H9 (cell line): ENCODE data around the gene CYB5R3. TPM values are rescaled to one million over a fixed set of nuclear protein-coding genes. Genes with fewer than 3 reads are reported as not detected.
A peak's percentile ranks its signal among the peaks of the same experiment; 100 is the strongest.

Source experiments
- DNase-seq: peaks from one replicate; pipeline ENCODE4 v3.0.0-alpha.2; 2017
- H2AFZ ChIP-seq: one replicate; pipeline ENCODE4 v1.6.1; 2013; ENCODE audit warnings: mild to moderate bottlenecking, low read length, control low read depth, moderate library complexity
- H2AK5ac ChIP-seq: 2 replicates; pipeline ENCODE4 v1.6.1; 2013; ENCODE audit warnings: low read length, control low read depth, mixed read lengths; ENCODE audit not compliant: insufficient read length
- H2BK120ac ChIP-seq: one replicate; pipeline ENCODE4 v1.6.1; 2013; ENCODE audit warnings: low read depth, mild to moderate bottlenecking, low read length, control low read depth, inconsistent platforms; ENCODE audit not compliant: poor library complexity, severe bottlenecking
- H2BK12ac ChIP-seq: 2 replicates; pipeline ENCODE4 v1.6.1; 2013; ENCODE audit warnings: low read length, control low read depth, mixed read lengths, low read depth; ENCODE audit not compliant: insufficient read length
- H2BK15ac ChIP-seq: 2 replicates; pipeline ENCODE4 v1.6.1; 2013; ENCODE audit warnings: low read depth, low read length, control low read depth
- H2BK20ac ChIP-seq: one replicate; pipeline ENCODE4 v1.6.1; 2013; ENCODE audit warnings: low read depth, mild to moderate bottlenecking, low read length, control low read depth, inconsistent platforms; ENCODE audit not compliant: poor library complexity, severe bottlenecking
- H2BK5ac ChIP-seq: 2 replicates; pipeline ENCODE4 v1.6.1; 2013; ENCODE audit warnings: low read length, control low read depth, mixed read lengths; ENCODE audit not compliant: insufficient read length
- H3K14ac ChIP-seq: 2 replicates; pipeline ENCODE4 v1.6.1; 2013; ENCODE audit warnings: low read length, control low read depth; ENCODE audit not compliant: insufficient read depth
- H3K18ac ChIP-seq: 2 replicates; pipeline ENCODE4 v1.6.1; 2013; ENCODE audit warnings: low read depth, mild to moderate bottlenecking, mixed read lengths, low read length, control low read depth; ENCODE audit not compliant: insufficient read length
- H3K23ac ChIP-seq: 2 replicates; pipeline ENCODE4 v1.6.1; 2013; ENCODE audit warnings: low read length, control low read depth, mixed read lengths, low read depth; ENCODE audit not compliant: insufficient read length
- H3K23me2 ChIP-seq: 2 replicates; pipeline ENCODE4 v1.6.1; 2013; ENCODE audit warnings: low read depth, mild to moderate bottlenecking, mixed read lengths, low read length, control low read depth; ENCODE audit not compliant: insufficient read length, poor library complexity, severe bottlenecking
- H3K27ac ChIP-seq: 2 replicates; pipeline ENCODE4 v1.5.1; 2013; ENCODE audit warnings: low read length, control low read depth, mixed read lengths, low read depth; ENCODE audit not compliant: insufficient read length
- H3K27me3 ChIP-seq: 2 replicates; pipeline ENCODE4 v1.6.1; 2013; ENCODE audit warnings: low read length, control low read depth, inconsistent platforms; ENCODE audit not compliant: insufficient read depth
- H3K4ac ChIP-seq: 2 replicates; pipeline ENCODE4 v1.6.1; 2013; ENCODE audit warnings: low read depth, mild to moderate bottlenecking, control low read depth, inconsistent platforms, low read length, moderate library complexity
- H3K4me1 ChIP-seq: 2 replicates; pipeline ENCODE4 v1.6.1; 2013; ENCODE audit warnings: low read length, control low read depth, inconsistent platforms; ENCODE audit not compliant: insufficient read depth
- H3K4me2 ChIP-seq: 2 replicates; pipeline ENCODE4 v1.6.1; 2013; ENCODE audit warnings: low read length, control low read depth, mixed read lengths; ENCODE audit not compliant: insufficient read length, insufficient read depth
- H3K56ac ChIP-seq: 2 replicates; pipeline ENCODE4 v1.6.1; 2013; ENCODE audit warnings: low read depth, mild to moderate bottlenecking, mixed read lengths, low read length, control low read depth; ENCODE audit not compliant: insufficient read length
- H3K79me1 ChIP-seq: 2 replicates; pipeline ENCODE4 v1.6.1; 2013; ENCODE audit warnings: low read depth, mild to moderate bottlenecking, moderate library complexity, low read length, control low read depth, inconsistent platforms; ENCODE audit not compliant: insufficient read depth, poor library complexity, severe bottlenecking
- H3K79me2 ChIP-seq: 2 replicates; pipeline ENCODE4 v1.6.1; 2013; ENCODE audit warnings: low read length, control low read depth, inconsistent platforms; ENCODE audit not compliant: insufficient read depth
- H3K9ac ChIP-seq: 2 replicates; pipeline ENCODE4 v1.6.1; 2013; ENCODE audit warnings: low read length, control low read depth, mixed read lengths; ENCODE audit not compliant: insufficient read length; ENCODE audit errors: extremely low read depth
- H3K9me3 ChIP-seq: one replicate; pipeline ENCODE4 v1.6.1; 2013; ENCODE audit warnings: low read depth, low read length, inconsistent platforms; ENCODE audit not compliant: control insufficient read depth
- H3T11ph ChIP-seq: one replicate; pipeline ENCODE4 v1.6.1; 2013; ENCODE audit warnings: mild to moderate bottlenecking, low read length, control low read depth, inconsistent platforms
- H4K20me1 ChIP-seq: one replicate; pipeline ENCODE4 v1.6.1; 2013; ENCODE audit not compliant: control insufficient read depth, insufficient read length, insufficient read depth
- H4K5ac ChIP-seq: 2 replicates; pipeline ENCODE4 v1.6.1; 2013; ENCODE audit warnings: low read depth, mild to moderate bottlenecking, mixed read lengths, low read length, control low read depth; ENCODE audit not compliant: insufficient read length
- H4K8ac ChIP-seq: replicated peaks from 2 replicates; pipeline ENCODE4 v1.6.1; 2013; ENCODE audit warnings: low read length, control low read depth, mixed read lengths, low read depth; ENCODE audit not compliant: insufficient read length
- H4K91ac ChIP-seq: 2 replicates; pipeline ENCODE4 v1.6.1; 2013; ENCODE audit warnings: low read depth, mild to moderate bottlenecking, moderate library complexity, mixed read lengths, low read length, control low read depth; ENCODE audit not compliant: insufficient read length
- H3K27ac Mint-ChIP-seq, 3 experiments: 2 replicates in 2 of 3; 3 replicates in 1 of 3; pipeline ENCODE4 v1.8.0; 2020 to 2021; ENCODE audit warnings: mixed read lengths in 3 of 3, mild to moderate bottlenecking in 1 of 3, moderate library complexity in 1 of 3
- H3K27me3 Mint-ChIP-seq: 2 replicates; pipeline ENCODE4 v1.8.0; 2021; ENCODE audit warnings: low read depth, mild to moderate bottlenecking, moderate library complexity, mixed read lengths
- H3K36me3 Mint-ChIP-seq, 3 experiments: 2 replicates in 2 of 3; 3 replicates in 1 of 3; pipeline ENCODE4 v1.8.0; 2020 to 2021; ENCODE audit warnings: low read depth in 3 of 3, mixed read lengths in 3 of 3; ENCODE audit not compliant: insufficient read depth in 1 of 3
- H3K4me1 Mint-ChIP-seq, 2 experiments: 2 replicates each; pipeline ENCODE4 v1.8.0; 2020; ENCODE audit warnings: mixed read lengths in 2 of 2
- H3K4me3 Mint-ChIP-seq, 2 experiments: 2 replicates in 1 of 2; 3 replicates in 1 of 2; pipeline ENCODE4 v1.8.0; 2020 to 2021; ENCODE audit warnings: mild to moderate bottlenecking in 2 of 2, mixed read lengths in 2 of 2, moderate library complexity in 1 of 2
- H3K9me3 Mint-ChIP-seq, 2 experiments: 2 replicates in 1 of 2; 3 replicates in 1 of 2; pipeline ENCODE4 v1.8.0; 2020; ENCODE audit warnings: mild to moderate bottlenecking in 2 of 2, mixed read lengths in 2 of 2, moderate library complexity in 1 of 2
- CTCF ChIP-seq: fragments of 200-600 bp; sonication (generic); conservative IDR thresholded peaks from 3 replicates; pipeline ENCODE4 v1.8.0; 2021; ENCODE audit warnings: antibody characterized with exemption, mild to moderate bottlenecking
- WGBS: extraction: QIAGEN DNeasy Blood & Tissue Kit; methylation state at CpG from one replicate; pipeline ENCODE4 v1.1.7; 2013; ENCODE audit warnings: missing lambda C conversion rate, low lambda C conversion rate, mixed read lengths; ENCODE audit not compliant: insufficient read length; ENCODE audit errors: extremely low coverage; 5-methylcytosine and 5-hydroxymethylcytosine counted together
- total RNA-seq: library from RNA; stranded (reverse); gene quantifications from 2 replicates; pipeline ENCODE4 v1.2.1, GENCODE V29; 2021

Gene CYB5R3
- total RNA-seq, 1 experiment from 2014 or later, result 97.4 TPM

GRCh38 chr22:42614312-42615091 is 34.7 kb downstream of the CYB5R3 start, which contains the start of gene POLDIP3:
Gene POLDIP3 (minus strand): TSS chr22:42614883. CDS start chr22:42614857, 26 bp downstream.
- Histone ChIP-seq H4K8ac (no peak within 1 kb of the TSS), H2BK15ac (no peak within 1 kb of the TSS), H2BK5ac (peak within 1 kb of the TSS; percentile 88), H3K4me1 (peaks cover 3% of the 10 kb centered on the region; the same call in 1 of the 2 replicates), H3K27me3 (no peaks in the 10 kb centered on the region), H3K23me2 (peaks cover 5% of the 10 kb centered on the region), H4K20me1 (no peaks in the 10 kb centered on the region), H2AFZ (no peak within 1 kb of the TSS), H2BK20ac (no peak within 1 kb of the TSS), H3K9me3 (no peaks in the 10 kb centered on the region), H2BK12ac (no peak within 1 kb of the TSS), H3K79me2 (peaks cover 33% of the 10 kb centered on the region), H4K91ac (no peak within 1 kb of the TSS), H3T11ph (peak within 1 kb of the TSS; percentile 41), H3K56ac (no peak within 1 kb of the TSS), H4K5ac (peak within 1 kb of the TSS; percentile 31), H3K27ac (peak within 1 kb of the TSS; percentile 75), H2BK120ac (no peak within 1 kb of the TSS), H3K14ac (peak within 1 kb of the TSS; percentile 99), H3K4me2 (peak within 1 kb of the TSS; percentile 80), H3K79me1 (peaks cover 13% of the 10 kb centered on the region), H3K4ac (no peak within 1 kb of the TSS; the same call in 1 of the 2 replicates), H3K18ac (peak within 1 kb of the TSS; percentile 98), H3K23ac (no peak within 1 kb of the TSS), H3K9ac (peak within 1 kb of the TSS; percentile 95), H2AK5ac (no peak within 1 kb of the TSS)
- H3K36me3 Mint-ChIP-seq, result peaks cover 16 to 40% (median 35%) of the 10 kb centered on the region in 3 experiments; a peak in 6 of 7 replicates
- no peak; the same call in 2 of the 3 replicates for TF ChIP-seq CTCF
- H3K9me3 Mint-ChIP-seq, result no peaks in the 10 kb centered on the region; a peak in 1 of 5 replicates
- H3K4me3 Mint-ChIP-seq, result peak within 1 kb of the TSS; percentile 93 to 94
- H3K27me3 Mint-ChIP-seq, result peaks cover 2% of the 10 kb centered on the region
- H3K27ac Mint-ChIP-seq, result peak within 1 kb of the TSS; percentile 100
- H3K4me1 Mint-ChIP-seq, result peaks cover 45 to 49% of the 10 kb centered on the region in 2 experiments
- WGBS, result no CpG with 5 or more reads among the region's 85 CpGs
- DNase-seq, result peak; percentile 98
